NCI-H774 (cell line): ENCODE measurements around the gene DENND2A.
"Not testable (repeated sequence)": the region's sequence is repeated elsewhere in the genome, so short reads cannot be mapped to it uniquely, and the experiment has no call there.

Source experiments
- DNase-seq: peaks from one replicate; lab custom pipeline; 2025; lab: John Stamatoyannopoulos, UW

DENND2A gene

DNA sequence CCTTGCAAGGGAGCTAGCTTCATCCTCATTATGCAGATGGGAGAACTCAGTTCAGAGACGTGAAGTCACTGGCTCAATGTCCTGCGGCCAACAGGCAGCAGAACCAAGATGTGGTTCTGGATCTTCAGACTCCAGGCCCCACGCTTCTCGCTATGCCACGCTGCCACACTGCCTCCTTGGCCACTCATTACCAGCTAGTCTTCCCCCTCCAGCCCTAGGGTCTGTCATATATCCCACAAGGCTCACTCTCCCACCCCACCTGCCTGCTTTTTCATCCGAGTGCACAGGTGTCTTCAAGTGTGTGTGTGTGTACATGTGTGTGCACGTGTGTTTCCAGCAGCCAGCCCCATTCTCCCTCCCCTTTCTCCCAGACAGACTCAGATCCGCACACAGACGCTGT, 53.4 kb downstream of the DENND2A start:
- no peak for DNase-seq

GRCh38 chr7:140586516-140586915, 54.1 kb downstream of the DENND2A start:
- no peak for DNase-seq

GRCh38 chr7:140585333-140585732, 55.3 kb downstream of the DENND2A start:
- DNase-seq: no peak

DNA sequence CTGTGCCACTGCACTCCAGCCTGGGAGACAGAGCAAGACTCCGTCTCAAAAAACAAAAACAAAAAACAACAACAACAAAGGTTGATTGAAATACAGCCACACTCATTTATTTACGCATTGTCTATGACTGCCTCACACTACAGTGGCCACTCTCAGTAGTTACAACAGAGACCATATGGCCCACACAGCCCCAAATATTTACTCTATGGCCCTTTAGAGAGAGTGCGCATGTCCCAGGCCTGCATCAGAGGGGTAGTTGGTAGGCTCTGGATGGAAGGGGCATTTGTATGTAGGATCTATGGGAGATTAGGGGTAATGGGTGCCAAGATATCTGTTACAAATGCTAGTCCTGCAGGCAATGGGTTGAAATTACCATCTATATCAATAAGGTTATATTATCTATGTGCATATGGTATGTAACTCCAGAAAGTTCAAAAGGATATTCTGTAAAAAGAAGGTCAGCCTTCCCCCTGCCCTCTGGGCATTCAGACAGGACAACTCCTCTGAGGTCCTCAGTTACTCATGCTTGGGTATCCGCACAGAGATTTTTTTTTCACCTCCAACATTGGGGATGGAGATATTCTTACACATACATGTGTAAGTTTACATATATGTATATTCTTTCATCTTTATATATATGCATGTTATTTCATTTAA, 56.3 kb downstream of the DENND2A start:
- DNase-seq: no peak

DNA sequence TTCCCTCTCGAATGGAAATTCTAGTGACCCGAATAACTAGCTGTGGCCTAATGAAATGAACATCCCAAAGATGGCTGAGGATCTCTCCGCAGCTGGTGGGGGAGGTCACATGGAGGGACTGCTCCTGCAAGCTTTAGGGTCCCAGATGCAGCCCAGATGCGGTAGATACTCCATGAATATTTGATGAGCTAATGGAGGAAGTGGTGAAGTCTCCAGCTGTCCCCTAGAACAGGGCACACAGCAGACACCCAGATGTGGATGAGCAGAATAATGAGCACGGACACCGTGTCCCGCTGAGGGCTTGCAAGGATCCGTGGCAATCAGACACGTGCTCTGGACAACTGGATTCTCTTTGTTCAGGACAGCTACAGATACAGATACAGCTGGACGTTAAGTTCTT, 59.2 kb downstream of the DENND2A start:
- DNase-seq: no peak

DNA sequence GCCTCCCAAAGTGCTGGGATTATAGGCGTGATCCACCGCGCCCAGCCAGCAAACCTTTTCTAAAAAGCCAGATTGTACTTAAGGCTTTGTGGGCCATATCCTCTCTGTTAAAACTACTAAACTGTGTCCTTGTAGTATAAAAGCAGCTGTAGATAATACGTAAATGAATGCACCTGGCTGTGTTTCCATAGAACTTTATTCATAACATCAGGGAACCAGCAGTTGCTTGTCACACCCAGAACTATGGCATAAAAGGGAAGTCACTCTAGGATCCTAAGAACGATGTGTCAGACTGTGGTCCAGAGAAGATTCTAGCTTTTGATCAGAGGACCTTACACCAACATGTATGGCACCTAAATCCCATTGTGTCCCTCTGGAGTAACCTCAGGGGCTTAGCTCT, 63.0 kb downstream of the DENND2A start:
- DNase-seq: no peak

- no peak for DNase-seq
Measured at GRCh38 chr7:140576589-140576988, 64.0 kb downstream of the DENND2A start.

GRCh38 chr7:140571538-140572122, 69.0 kb downstream of the DENND2A start:
- no peak for DNase-seq

DNA sequence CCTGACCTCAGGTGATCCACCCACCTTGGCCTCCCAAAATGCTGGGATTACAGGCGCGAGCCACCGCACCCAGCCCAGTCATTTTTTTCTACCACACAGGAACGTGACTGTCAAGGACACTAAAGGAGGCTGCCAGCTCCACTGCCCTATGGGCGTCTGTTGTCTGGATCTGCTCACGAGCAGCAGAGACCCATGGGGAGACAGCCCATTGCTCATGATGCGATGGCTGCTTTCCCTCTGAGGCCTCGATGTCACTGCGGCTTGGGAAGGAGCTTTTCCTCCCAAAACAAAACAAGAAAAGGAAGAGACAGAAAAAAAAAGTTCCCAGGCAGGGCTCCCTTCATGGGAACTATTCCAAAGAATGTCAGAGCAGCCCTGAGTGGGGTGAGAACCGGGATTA, 70.5 kb downstream of the DENND2A start:
- no peak for DNase-seq

- DNase-seq: no peak
Measured at GRCh38 chr7:140568021-140568813, 72.4 kb downstream of the DENND2A start.

GRCh38 chr7:140566186-140566585, 74.4 kb downstream of the DENND2A start:
- not testable (repeated sequence) for DNase-seq

DNA sequence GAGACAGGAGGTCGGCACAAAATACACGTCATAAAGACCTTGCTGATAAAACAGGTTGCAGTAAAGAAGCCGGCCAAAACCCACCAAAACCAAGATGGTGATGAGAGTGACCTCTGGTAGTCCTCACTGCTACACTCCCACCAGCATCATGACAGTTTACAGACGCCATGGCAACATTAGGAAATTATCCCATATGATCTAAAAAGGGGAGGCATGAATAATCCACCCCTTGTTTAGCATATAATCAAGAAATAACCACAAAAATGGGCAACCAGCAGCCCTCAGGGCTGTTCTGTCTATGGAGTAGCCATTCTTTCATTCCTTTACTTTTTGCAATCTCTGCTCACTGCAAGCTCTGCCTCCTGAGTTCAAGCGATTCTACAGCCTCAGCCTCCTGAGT, 74.9 kb downstream of the DENND2A start:
- not testable (repeated sequence) for DNase-seq

- no peak for DNase-seq
Measured at GRCh38 chr7:140564643-140565042, 76.0 kb downstream of the DENND2A start.

DNA sequence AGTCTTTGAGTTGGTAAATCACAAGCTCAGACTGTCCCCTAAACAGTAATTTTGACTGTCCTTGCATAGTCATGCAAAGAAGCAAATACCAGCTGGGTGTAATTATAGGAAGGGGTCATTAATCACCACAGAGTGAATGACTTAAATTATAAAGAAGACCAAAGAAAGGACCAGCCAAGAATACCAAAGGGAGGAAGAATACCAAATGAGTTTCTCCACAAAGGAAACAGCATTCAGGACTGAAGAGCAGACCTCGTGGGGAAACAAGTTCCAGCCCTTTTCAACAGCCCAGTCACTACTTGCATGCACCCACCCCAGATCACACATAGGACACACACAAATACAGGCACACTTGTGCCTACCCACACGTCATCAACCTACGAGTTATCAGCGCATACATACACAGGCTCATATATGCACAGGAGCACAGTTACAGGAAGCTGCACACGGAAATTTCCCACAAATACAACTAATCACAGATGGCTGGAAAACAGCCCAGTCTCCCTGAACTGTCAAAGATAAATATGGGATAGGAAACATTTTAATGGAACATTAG, 77.6 kb downstream of the DENND2A start:
- DNase-seq: no peak

- no peak for DNase-seq
Measured at GRCh38 chr7:140559410-140559809, 81.2 kb downstream of the DENND2A start.

DNA sequence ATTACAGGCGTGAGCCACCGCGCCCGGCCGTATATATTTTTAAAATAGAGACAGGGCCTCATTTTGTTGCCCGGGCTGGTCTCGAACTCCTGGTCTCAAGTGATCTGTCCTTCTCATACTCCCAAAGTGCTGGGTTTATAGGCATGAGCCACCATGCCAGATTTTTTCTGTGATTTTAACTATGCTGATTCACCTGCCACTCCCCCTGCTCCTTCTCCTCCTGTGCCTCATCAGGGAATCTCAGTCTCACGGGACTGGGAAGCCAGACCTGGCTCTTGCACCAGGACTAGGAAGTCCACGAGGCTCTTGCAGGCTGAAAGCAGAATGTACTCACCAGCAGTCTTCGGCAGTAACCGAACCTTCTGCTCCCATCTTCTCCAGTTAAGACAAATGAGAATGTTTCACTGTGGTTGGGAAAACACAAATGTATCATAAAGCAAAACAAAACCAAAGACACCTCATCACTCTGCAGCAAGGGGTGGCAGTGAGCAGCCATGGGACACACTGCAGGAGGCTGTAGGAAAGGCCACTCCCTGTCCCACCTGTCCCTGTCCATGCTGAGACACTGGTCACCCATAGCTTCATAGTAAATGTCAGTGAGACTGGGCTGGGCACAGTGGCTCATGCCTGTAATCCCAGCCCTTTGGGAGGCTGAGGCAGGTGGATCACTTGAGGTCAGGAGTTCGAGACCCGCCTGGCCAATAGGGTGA, 82.6 kb downstream of the DENND2A start:
- DNase-seq: no peak

- DNase-seq: no peak
Measured at GRCh38 chr7:140557069-140557468, 83.5 kb downstream of the DENND2A start.

DNA sequence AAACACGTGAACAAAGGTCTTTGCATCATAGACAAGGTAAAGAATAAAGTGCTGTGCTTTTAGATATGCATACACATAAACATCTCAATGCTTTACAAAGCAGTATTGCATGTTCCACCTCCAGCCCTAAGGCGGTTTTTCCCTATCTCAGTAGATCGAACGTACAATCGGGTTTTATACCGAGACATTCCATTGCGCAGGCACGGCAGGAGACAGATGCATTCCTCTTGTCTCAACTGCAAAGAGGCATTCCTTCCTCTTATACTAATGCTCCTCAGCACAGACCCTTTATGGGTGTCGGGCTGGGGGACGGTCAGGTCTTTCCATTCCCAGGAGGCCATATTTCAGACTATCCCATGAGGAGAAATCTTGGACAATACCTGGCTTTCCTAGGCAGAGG, 87.4 kb downstream of the DENND2A start:
- DNase-seq: not testable (repeated sequence)

DNA sequence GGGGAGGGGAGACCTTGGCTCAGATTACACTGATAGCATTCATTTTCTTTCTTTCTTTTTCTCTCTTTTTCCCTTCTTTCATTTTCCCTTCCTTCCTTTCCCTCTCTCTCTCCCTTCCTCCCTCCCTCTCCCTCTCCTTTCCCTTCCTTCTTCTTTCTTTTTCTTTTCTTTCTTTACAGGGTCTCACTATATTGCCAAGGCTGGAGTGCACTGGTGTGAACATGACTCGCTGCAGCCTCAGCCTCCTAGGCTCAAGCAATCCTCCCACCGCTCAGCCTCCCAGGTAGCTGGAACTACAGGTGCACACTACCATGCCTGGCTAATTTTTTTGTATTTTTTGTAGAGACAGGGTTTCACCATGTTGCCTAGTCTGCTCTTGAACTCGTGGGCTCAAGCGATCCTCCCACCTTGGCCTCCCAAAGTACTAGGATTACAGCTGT, 88.4 kb downstream of the DENND2A start:
- DNase-seq: no peak

DNA sequence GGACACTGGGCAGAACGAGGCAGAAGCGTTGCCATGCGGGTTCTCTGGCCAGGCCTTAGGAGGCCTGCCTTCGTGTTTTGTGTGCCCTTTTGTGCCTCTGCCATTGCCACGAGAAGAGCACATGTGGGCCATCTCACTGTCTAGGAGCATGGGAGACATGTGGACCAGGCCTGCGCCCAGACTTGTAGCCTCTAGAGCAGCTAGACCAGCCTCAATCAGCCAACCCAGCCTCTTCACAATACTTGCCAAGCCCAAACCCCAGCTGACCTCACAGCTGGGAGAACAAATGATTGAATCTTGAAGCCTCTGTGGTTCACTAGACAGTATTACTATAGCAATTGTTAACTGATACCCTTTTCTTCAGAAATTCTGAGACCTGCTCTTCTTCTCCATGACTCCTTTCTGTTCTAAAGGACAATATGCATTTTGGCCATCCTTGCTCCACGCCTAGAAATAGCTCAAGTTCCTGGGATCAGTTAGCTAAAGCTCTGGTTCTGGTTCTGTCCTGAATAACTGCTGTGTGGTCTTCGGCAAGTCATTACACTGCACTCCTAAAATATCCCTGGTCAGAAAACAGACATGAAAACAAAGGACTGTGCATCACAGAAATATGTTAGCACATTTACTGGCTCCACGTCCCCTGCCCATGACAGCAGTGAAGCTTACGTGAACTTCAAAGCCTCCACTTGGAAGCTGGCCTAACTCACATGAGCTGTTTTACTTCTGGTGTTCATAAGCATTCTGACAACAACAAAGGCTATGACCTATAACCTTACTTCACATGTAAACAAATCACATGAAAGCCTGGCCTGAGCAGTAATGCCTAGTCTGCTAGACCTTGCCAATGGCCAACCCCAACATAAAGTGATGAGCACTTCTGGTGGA, 89.0 kb downstream of the DENND2A start:
- no peak for DNase-seq

DNA sequence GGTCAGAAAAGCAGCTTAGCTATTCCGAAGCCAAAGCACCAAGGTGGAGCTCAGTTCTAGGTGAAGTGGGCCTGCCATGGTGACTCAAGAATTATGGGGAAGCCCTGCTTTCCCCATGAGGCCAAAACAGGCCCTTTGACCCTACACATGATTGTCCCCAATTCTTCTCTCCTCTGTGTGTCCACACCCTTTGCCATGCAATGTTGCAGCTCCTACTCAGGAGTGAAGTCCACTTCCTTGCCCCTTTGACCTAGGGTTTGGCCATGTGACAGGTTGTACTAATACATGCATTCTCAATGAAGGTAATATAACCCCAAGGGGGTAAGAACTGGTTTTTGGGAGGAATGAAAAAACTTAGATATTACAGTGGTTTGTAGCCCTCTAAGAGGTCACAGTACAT, 93.7 kb downstream of the DENND2A start:
- no peak for DNase-seq
